Measurements from ENCODE around the gene NUP210.

The NUP210 gene

GRCh38 chr3:13268961-13269441, 151.1 kb downstream of the NUP210 start:
- no peak for DNase-seq

- no peak for DNase-seq
Measured at GRCh38 chr3:13268120-13268519, 152.0 kb downstream of the NUP210 start.

GRCh38 chr3:13266651-13267362, 153.3 kb downstream of the NUP210 start:
- DNase-seq, result no peak
